NK-92 treated with Interleukin-12 subunit alpha and Interleukin-12 subunit beta, amount 100 ng/mL, for 24 hours (cell line): Measurements from ENCODE around the gene HTT.

Experiments used
- DNase-seq: peaks from one replicate; lab custom pipeline; 2025; lab: John Stamatoyannopoulos, UW

Gene HTT

GRCh38 chr4:3234171-3235029 lies 159.9 kb downstream of the HTT start:
- no peak for DNase-seq

DNA sequence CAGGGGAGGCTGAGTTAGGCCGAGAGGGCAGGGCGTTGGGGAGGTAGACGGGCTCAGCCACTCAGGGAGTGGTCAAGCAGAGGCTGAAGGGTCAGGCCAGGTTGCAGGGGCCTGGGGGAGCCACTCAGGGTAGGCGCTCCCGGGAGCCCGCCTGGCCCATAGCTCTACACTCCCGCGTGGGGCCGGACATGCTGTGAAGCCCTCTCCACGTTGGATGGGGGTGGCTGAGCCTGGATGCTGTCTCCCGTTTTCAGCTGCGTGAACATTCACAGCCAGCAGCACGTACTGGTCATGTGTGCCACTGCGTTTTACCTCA lies 160.5 kb downstream of the HTT start:
- DNase-seq: no peak

DNA sequence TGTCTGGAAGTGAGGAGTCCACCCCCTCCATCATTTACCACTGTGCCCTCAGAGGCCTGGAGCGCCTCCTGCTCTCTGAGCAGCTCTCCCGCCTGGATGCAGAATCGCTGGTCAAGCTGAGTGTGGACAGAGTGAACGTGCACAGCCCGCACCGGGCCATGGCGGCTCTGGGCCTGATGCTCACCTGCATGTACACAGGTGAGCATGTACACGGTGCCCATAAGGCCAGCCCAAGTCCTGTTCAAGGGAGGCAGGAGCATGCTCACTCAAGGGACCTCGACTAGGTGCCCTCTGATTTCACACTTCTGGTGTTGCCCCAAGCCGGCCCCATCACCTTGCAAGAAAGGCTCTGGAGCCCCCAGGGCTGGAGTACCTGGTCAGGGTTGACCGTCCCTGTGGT lies 161.1 kb downstream of the HTT start:
- DNase-seq: no peak

GRCh38 chr4:3236326-3236878 lies 161.9 kb downstream of the HTT start:
- DNase-seq: no peak

GRCh38 chr4:3237266-3237665 lies 162.8 kb downstream of the HTT start:
- no peak for DNase-seq

DNA sequence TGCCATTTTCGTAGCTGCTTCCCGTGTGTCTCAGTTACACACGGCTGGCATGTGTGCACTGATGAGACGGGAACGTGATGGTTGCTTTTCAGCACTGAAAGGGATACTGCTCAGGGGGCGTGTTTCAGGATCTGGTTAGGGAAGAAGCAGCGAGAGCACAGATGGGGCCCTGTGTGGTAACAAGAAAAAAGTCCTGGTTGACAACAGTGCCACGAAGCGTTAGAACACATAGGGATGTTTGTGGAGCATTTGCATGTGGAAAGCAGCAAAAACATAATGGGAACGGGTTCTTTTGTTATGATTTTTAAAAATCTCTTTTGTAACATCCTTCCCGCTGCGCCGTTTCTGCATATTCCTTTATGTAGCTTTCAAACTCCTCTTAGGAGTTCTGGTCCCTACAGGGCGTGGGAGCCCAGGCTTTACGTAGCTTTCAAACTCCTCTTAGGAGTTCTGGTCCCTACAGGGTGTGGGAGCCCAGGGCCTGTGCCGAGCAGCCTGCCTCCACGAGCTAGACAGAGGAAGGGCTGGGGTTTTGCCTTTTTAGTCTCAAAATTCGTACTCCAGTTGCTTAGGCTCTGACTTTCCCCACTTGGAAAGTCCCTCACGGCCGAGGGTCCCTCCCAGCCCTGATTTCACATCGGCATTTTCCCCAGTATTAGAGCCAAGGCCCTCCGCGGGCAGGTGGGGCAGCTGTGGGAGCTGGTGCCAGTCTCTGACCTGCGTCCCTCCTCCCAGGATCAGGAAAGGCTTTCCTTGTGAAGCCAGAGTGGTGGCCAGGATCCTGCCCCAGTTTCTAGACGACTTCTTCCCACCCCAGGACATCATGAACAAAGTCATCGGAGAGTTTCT lies 163.5 kb downstream of the HTT start:
- no peak for DNase-seq

DNA sequence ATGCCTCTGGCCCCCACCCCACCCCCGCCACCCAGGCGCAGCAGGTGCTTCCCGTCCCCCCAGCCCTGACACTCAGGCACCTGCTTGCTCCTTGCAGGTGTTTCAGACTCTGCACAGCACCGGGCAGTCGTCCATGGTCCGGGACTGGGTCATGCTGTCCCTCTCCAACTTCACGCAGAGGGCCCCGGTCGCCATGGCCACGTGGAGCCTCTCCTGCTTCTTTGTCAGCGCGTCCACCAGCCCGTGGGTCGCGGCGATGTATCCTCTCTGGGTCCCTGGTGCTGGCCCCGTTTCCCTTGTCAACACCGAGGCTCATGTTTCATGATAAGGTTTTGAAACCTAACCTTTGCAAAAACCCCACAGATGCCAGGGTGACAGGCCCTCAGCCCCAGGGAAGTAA lies 164.2 kb downstream of the HTT start:
- no peak for DNase-seq

- DNase-seq: no peak
These were observed 164.8 kb downstream of the HTT start for GRCh38 chr4:3239303-3239702.

DNA sequence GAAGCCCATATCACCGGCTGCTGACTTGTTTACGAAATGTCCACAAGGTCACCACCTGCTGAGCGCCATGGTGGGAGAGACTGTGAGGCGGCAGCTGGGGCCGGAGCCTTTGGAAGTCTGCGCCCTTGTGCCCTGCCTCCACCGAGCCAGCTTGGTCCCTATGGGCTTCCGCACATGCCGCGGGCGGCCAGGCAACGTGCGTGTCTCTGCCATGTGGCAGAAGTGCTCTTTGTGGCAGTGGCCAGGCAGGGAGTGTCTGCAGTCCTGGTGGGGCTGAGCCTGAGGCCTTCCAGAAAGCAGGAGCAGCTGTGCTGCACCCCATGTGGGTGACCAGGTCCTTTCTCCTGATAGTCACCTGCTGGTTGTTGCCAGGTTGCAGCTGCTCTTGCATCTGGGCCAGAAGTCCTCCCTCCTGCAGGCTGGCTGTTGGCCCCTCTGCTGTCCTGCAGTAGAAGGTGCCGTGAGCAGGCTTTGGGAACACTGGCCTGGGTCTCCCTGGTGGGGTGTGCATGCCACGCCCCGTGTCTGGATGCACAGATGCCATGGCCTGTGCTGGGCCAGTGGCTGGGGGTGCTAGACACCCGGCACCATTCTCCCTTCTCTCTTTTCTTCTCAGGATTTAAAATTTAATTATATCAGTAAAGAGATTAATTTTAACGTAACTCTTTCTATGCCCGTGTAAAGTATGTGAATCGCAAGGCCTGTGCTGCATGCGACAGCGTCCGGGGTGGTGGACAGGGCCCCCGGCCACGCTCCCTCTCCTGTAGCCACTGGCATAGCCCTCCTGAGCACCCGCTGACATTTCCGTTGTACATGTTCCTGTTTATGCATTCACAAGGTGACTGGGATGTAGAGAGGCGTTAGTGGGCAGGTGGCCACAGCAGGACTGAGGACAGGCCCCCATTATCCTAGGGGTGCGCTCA lies 165.8 kb downstream of the HTT start:
- no peak for DNase-seq

DNA sequence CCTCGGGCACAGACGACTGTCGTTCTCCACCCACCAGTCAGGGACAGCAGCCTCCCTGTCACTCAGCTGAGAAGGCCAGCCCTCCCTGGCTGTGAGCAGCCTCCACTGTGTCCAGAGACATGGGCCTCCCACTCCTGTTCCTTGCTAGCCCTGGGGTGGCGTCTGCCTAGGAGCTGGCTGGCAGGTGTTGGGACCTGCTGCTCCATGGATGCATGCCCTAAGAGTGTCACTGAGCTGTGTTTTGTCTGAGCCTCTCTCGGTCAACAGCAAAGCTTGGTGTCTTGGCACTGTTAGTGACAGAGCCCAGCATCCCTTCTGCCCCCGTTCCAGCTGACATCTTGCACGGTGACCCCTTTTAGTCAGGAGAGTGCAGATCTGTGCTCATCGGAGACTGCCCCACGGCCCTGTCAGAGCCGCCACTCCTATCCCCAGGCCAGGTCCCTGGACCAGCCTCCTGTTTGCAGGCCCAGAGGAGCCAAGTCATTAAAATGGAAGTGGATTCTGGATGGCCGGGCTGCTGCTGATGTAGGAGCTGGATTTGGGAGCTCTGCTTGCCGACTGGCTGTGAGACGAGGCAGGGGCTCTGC lies 166.5 kb downstream of the HTT start:
- no peak for DNase-seq

- DNase-seq: no peak
These were observed 167.5 kb downstream of the HTT start for GRCh38 chr4:3241898-3242524.

DNA sequence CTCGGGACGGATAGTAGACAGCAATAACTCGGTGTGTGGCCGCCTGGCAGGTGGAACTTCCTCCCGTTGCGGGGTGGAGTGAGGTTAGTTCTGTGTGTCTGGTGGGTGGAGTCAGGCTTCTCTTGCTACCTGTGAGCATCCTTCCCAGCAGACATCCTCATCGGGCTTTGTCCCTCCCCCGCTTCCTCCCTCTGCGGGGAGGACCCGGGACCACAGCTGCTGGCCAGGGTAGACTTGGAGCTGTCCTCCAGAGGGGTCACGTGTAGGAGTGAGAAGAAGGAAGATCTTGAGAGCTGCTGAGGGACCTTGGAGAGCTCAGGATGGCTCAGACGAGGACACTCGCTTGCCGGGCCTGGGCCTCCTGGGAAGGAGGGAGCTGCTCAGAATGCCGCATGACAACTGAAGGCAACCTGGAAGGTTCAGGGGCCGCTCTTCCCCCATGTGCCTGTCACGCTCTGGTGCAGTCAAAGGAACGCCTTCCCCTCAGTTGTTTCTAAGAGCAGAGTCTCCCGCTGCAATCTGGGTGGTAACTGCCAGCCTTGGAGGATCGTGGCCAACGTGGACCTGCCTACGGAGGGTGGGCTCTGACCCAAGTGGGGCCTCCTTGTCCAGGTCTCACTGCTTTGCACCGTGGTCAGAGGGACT lies 168.8 kb downstream of the HTT start:
- no peak for DNase-seq

DNA sequence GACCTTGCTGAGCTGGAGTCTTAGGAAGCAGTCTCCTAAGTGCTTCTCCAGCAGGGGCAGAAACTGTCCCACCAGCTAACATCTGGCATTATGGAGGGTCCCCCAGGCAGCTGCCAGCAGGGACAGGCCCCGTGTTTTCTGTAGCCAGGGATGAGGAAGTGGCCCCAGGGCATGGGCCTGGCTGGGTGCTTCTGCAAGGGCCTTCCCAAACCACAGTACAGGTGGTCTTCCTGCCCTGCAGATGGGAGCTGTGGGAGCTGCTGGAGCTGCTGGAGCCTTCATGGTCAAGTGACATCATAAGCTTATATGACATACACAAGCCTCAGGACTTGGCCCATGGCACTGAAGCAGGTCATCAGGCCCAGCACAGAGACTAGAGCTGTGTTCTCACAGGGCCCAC lies 169.5 kb downstream of the HTT start:
- DNase-seq: no peak

DNA sequence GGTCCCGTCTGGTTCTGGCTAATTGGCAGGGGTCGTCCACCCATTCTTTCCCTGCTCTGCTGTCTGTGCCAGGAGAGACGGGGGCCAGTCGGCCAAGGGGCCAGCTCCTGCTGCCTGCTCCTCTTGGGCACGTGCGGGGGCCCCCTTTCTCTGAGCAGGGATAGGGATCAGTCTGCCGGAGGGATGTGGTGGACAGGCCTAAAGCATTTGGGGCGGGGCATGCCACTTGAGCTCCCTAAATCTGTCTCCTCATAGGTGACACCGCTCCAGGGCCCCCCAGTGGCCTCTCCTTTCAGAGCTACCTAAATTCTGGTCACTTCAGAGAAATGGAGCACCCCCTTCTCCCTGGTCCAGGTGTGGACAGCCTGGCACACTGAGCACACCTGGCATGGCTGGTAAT lies 170.3 kb downstream of the HTT start:
- no peak for DNase-seq

- no peak for DNase-seq
These were observed 171.2 kb downstream of the HTT start for GRCh38 chr4:3245676-3246075.

DNA sequence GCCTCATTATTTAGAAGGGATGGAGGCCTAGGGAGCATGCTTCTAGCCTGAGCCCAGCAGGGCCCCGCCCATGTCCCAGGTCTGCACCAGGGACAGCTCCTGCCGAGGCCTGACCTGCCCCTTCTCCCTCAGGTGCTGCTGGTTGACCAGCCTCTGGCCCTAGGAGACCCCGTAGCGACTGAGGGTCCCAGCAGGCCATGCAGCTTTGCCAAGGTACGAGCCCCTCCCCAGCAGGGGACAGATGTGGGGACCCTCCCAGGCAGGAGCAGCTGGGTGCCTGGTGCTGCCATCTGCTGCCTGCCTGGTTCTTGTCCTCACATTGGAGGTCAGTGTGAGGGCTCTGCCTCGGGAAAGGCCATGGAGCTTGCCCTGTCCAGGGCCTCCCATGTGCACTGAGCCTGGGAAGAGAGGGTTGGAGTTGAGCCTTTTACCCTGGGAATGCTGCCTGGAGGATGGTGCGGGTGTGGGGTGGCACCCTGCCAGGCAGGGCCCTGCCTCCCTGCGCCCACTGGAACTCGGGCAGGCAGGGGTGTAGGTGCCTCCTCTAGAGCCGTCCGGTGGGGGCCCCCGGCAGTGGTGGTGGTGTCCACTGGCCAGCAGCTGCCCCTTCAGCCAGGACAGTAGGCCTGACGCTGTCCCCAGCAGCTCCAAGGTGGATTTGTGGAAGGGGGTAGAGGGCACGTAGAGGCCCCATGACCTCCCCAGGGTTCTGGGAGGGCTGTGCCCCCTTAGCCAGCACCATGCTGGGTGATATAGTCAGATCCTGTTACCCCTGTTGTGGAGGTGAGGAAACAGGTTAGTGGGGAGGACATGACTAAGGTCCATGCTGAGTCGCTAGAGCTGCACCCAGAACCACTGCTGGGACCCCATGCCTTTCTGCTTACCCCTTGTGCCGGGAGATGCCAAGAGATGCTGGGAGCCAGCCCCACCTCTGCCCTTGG lies 172.2 kb downstream of the HTT start:
- no peak for DNase-seq

DNA sequence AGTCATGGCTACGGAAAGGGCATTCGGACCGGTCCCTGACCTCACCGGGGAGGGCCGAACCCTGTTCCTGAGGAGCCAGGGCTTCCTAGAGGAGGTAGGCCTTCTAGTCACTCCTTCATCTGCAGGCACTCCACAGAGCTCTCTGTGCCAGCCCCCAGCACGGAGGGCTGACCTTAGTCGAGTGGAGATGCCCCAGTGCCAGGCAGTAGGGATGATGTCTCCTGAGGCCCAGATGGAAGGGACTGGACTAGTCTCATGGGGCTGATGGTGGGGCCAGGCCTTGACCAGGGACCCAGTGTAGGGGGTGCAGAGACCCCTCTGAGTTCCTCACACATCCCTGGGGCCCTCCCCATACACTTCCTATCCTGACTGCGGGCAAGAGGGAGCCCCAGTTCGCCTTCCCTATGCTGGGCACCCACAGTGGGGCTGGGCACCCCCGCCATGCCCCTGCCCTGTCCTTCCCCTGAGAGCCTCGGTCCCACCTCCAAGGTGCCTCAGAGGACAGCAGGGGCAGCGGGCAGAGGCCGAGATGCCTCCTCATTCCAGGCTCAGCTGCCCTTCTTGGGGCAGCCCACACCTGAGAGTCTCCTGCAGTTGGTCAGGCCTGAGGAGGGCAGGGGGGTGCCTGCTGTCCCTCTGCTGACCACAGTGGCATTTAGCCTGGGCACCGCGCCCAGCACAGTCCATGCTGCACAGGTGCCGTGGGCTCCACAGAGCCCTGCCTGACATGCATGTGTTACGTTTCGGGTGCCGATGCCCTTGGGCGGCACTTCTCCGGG lies 173.1 kb downstream of the HTT start:
- DNase-seq: no peak

GRCh38 chr4:3248178-3248480 lies 173.6 kb downstream of the HTT start:
- DNase-seq: no peak
